GM12864 (cell line): ENCODE results near the gene TAS2R16.

ENCODE experiments used
- DNase-seq: peaks from one replicate; pipeline ENCODE4 v3.0.0-alpha.2; 2011; ENCODE audit warnings: low read depth
- H3K4me3 ChIP-seq: 2 replicates; pipeline ENCODE4 v1.5.1; 2011; ENCODE audit warnings: mild to moderate bottlenecking, low read depth, low read length, control low read depth
- CTCF ChIP-seq: IDR thresholded peaks from 2 replicates; pipeline ENCODE4 v1.5.1; 2011; ENCODE audit warnings: low read depth, mild to moderate bottlenecking, moderate library complexity, low read length, control low read depth, inconsistent platforms; ENCODE audit errors: missing control alignments

The TAS2R16 gene

GRCh38 chr7:123003539-123004126 is 8.1 kb upstream of the TAS2R16 start:
- H3K4me3 ChIP-seq, result no peak overlapping the region
- no peak for TF ChIP-seq CTCF
- no peak for DNase-seq

GRCh38 chr7:122989577-122989976 is 5.9 kb downstream of the TAS2R16 start:
- no peak for TF ChIP-seq CTCF
- DNase-seq, result no peak
- H3K4me3 ChIP-seq, result no peak overlapping the region

- no peak for TF ChIP-seq CTCF
- no peak for DNase-seq
- H3K4me3 ChIP-seq, result no peak overlapping the region
Measured at GRCh38 chr7:122989041-122989440, 6.5 kb downstream of the TAS2R16 start.

GRCh38 chr7:122988333-122988732 is 7.2 kb downstream of the TAS2R16 start:
- DNase-seq, result no peak
- no peak overlapping the region for H3K4me3 ChIP-seq
- no peak for TF ChIP-seq CTCF

- no peak for DNase-seq
- H3K4me3 ChIP-seq, result no peak overlapping the region
- TF ChIP-seq CTCF, result no peak
Measured at GRCh38 chr7:122987463-122987862, 8.0 kb downstream of the TAS2R16 start.

- DNase-seq, result no peak
- H3K4me3 ChIP-seq, result no peak overlapping the region
- TF ChIP-seq CTCF, result no peak
Measured at GRCh38 chr7:122984021-122984420, 11.5 kb downstream of the TAS2R16 start.

- H3K4me3 ChIP-seq, result no peak overlapping the region
- TF ChIP-seq CTCF, result no peak
- DNase-seq, result no peak
Measured at GRCh38 chr7:122983261-122983660, 12.2 kb downstream of the TAS2R16 start.
